CMK (cell line): ENCODE measurements around the gene TTC23.
"Not testable (repeated sequence)": the region's sequence is repeated elsewhere in the genome, so short reads cannot be mapped to it uniquely, and the experiment has no call there.

Source experiments
- DNase-seq: peaks from one replicate; pipeline ENCODE4 v3.0.0-alpha.2; 2010; ENCODE audit warnings: low read depth

TTC23 gene

GRCh38 chr15:99197856-99198255 lies 51.5 kb downstream of the TTC23 start:
- no peak for DNase-seq

DNA sequence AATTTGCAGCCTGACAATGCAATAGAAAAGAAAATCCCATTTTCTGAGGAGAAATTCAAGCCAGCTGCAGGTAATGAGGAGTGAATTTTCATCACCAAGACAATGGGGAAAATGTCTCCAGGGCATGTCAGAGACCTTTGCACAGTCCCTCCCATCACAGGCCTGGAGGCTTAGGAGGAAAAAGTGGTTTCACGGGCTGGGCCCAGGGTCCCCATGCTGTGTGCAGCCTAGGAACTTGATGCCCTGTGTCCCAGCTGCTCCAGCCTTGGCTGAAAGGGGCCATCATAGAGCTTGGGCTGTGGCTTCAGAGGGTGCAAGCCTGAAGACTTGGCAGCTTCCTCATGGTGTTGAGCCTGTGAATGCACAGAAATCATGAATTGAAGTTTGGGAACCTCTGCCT lies 57.2 kb downstream of the TTC23 start:
- not testable (repeated sequence) for DNase-seq

GRCh38 chr15:99187936-99188335 lies 61.4 kb downstream of the TTC23 start:
- no peak for DNase-seq

- no peak for DNase-seq
Measured at GRCh38 chr15:99185414-99186130, 63.8 kb downstream of the TTC23 start.

DNA sequence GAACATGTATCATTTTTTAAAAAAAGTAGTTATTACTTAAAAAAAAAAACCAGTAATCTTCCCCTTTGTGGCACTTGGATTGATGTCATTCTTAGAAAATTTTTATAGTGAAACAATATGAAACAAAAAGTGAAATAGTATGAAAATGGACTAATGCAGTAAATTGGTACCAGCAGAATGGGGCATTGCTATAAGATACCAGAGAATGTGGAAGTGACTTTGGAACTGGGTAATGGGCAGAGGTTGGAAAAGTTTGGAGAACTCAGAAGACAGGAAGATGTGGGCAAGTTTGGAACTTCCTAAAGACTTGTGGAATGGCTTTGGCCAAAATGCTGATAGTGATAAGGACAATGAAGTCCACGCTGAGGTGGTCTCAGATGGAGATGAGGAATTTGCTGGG lies 66.6 kb downstream of the TTC23 start:
- no peak for DNase-seq

DNA sequence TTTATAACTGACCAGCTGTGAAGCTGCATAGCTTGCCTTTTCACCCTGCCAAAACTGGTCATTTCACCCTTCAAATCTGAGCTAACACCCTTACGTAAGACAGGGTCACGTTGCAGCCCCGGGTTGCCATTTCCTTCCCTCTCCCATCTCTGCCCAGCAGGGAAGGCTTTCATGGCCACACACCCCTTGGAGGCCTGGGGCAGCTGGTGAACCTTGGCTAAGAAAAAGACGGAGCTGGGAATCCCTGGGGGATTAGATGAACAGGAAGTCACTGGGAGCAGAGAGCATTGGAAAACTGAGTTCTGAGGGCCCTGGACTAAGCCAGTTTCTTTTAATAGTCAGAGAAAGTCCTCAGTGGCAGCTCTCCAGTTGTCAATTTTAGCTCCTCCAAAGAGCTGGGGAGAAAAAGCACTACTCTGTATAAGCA lies 67.8 kb downstream of the TTC23 start:
- DNase-seq = no peak

- DNase-seq = no peak
Measured at GRCh38 chr15:99180964-99181306, 68.4 kb downstream of the TTC23 start.

GRCh38 chr15:99180086-99180963 lies 69.1 kb downstream of the TTC23 start:
- no peak for DNase-seq

GRCh38 chr15:99177679-99178078 lies 71.7 kb downstream of the TTC23 start:
- DNase-seq = no peak

GRCh38 chr15:99176757-99177156 lies 72.6 kb downstream of the TTC23 start:
- no peak for DNase-seq

DNA sequence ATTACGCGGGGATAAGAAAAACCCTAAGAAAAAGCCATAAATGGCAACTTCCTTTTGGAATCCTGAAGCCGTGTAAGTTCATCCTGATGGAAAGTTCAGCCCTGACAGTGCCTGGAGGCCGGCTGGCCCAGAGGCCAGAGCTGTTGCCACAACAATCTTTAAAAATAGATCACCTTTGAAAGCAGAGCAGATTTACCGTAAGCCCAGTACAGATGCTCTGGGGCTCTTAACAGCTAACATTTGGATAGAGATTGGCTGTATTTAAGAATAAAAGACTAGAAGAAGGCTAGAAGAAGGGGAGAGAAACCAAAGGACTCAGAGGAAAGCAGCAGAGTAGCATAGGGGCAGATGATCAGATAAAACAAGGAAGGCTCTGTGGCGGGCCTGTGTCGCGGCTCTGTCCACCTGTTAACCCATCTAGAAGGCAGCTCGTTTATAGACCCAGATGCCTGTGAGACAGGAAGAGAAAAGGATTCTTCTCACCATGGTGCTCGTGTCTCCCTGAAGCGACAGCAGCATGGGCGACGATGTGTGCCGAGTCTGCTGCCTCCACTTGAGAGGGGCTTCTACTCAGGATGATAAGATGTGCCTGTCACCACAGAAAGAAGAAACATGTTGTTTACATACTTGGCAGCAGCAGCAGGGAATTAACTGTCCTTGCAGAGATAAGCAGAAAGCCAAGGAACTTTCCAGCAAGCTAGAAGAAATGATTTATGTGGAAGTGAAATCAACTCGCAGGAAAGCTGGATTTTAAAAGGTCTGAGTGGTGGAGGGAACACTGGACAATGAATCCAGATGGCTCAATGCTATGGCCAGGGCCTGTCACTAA lies 74.6 kb downstream of the TTC23 start:
- no peak for DNase-seq

DNA sequence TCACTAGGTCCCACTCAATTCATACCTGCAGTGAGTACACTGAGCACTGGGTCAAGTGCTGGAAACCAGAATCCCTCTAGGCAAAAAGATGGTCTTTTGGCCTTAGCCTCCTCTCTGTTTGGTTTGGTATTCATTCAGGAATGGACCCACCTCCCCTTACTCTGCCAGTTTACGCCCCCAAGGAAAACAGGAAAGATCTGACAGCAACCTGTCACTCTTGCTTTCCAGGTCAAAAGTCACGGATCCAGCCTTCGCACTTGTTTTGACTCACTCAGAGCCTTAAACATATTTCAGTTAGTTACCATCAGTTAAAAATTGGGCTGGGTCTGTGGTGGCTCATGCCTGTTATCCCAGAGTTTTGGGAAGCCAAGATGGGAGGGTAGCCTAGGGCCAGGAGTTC lies 76.4 kb downstream of the TTC23 start:
- no peak for DNase-seq

DNA sequence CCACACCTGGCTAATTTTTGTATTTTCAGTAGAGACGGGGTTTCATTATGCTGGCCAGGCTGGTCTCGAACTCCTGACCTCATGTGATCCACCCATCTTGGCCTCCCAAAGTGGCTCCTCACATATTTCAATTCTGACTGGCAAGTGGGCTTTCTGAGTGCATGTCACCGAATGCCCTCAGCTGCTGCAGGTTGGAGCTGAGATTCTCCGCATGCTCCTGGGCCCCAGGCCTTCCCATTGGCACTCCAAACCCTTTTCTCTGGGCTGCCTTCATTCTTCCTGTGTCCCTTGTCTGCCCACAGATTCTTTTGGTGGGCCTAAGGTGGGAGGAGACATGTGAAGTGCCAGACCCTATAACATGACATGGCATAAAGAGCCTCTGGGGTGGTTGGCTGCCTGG lies 77.2 kb downstream of the TTC23 start:
- DNase-seq = no peak

GRCh38 chr15:99170476-99171065 lies 78.8 kb downstream of the TTC23 start:
- DNase-seq = no peak

- no peak for DNase-seq
Measured at GRCh38 chr15:99169769-99170311, 79.5 kb downstream of the TTC23 start.

DNA sequence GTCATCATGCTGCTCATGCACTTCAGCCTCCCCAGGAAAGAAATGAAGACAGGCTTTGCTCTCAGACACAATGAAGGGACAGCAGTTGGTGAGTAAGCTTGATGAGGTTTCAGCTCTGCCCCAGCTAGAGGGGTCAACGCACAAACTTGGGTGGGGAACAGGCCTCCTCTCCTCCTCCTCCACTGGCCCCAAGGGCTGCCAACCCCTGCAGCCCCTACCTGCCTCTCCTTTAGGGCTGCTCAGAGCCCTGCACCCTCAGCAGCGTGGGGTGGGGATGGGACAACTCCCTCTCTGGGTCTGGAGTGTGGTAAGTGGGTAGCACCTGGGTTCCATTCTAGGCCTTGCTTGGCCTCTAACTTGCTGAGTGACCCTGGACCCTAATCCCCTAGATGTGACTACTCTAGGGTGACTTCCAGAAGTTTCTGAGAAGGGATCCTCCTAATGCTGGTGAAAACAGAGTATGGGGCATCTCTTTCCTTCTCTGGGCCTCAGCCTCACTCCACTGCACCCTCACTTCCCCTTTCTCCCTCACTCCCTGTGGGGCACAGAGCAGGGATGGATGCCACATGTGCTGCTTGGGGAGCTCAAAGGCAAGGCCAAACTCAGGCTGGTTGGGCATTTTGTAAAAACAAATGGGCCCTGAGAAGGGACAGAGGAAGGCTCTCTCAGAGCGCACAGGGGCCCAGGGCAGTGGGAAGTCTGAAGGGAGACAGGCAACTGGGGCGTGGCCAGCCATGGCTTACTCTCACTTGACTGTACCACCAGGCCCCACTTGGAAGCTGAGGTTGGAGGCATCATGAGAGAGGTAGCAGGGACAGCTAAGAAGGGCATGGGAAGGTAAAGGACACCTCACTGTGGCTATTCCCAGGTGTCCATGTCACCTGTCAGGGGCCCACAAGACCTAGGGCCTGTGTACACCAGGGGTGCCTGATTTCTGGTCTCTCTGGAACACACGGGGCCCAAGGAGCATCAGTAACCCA lies 80.5 kb downstream of the TTC23 start:
- no peak for DNase-seq

- DNase-seq = no peak
Measured at GRCh38 chr15:99167640-99168039, 81.7 kb downstream of the TTC23 start.

- no peak for DNase-seq
Measured at GRCh38 chr15:99167201-99167600, 82.2 kb downstream of the TTC23 start.

DNA sequence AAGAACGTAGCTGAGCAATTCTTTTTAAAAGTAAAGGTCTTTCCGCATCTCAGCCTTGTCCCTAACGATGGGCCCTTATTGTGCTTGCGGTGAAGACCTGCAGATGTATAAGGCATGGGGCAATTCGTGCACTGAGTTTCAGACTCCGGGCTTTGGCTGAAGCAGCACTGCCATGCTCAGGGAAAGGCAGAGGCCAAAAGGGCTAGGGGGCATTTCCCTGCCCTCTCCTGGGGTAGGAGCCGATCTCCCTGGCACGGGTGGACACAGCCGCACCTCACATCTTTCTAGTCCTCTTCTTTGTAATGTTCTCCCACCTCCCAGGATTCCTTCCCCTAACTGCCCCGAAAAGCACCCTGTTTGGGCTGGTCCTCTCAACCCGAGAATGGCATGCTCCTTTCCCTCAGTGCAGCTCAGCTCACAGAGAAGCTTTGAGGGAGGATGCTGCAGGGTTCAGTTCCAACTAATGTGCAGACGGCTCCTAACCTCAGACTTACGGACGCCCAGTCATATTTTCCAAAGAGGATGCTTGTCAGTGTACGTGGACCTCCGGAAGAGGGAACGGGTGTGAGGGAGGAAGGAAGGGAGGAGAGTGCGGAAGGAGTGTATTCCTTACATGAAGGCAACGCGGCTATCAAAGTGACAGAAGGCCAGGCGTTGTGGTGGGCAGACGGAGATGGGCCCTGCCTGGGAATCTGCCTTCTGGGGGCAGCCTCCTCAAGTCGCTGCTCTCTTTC lies 83.3 kb downstream of the TTC23 start:
- DNase-seq = no peak
